ENCODE measurements around the gene FADS6. TPM values are rescaled to one million over a fixed set of nuclear protein-coding genes. Genes with fewer than 3 reads are reported as not detected.

The FADS6 gene, protein sequence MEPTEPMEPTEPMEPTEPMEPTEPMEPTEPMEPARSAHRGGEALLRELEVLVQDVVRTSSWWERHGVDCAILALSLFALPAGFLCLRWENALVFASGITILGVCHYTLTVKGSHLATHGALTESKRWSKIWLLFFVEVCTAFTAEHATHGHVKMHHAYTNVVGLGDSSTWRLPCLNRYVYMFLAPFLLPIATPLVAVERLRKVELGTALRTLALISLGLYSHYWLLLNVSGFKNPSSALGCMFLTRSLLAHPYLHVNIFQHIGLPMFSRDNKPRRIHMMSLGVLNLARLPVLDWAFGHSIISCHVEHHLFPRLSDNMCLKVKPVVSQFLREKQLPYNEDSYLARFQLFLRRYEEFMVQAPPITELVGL
- not detected for total RNA-seq
- long read RNA-seq, partial matches to known transcripts: 0 of 1 reads
- long read RNA-seq, other reads (novel, unspliced or antisense): 0 of 1 reads

DNA sequence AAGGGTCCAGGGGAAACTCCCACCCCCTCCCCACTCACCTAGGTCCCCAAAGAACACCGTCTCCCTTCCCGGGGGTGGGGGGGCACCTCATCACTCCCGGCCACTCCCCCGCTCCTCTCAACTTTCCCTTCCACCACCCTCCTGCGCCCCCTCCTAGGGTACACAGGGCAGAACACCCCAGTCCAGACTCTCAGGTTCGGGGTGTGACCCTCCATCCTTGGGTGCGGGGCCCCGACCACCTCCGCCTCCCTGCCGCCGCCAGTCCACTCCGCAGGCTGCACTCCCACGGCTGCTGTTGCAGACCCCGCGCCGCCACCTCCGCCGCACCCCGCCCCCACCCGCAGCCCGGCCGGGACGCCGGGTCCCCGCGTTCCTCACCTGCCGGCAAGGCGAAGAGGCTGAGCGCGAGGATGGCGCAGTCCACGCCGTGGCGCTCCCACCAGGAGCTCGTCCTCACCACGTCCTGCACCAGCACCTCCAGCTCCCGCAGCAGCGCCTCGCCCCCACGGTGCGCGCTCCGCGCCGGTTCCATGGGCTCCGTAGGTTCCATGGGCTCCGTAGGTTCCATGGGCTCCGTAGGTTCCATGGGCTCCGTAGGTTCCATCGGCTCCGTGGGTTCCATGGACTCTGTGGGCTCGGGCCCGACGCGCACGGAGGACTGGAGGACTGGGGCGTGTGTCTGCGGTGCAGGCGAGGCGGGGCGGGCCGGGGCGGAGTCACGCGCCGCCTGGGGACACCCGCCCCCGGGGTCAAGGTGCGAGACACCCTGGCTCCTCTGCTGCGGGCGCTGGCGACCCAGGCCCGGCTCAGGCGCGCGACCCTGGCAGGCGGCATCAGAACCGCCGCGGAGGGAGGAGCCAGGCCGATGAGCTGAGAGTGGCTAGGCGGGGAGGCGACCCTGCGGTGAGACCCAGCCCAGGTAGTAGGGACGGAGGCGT is at the start of gene FADS6:
Gene FADS6, minus strand, starts transcription at position 660 of the 938 bp plus-strand sequence. Its CDS starts 38 bp downstream, at position 622.
- ATAC-seq (peak; percentile 34 to 53), DNase-seq (no peak)
- intact Hi-C loops (cut with DNase I): no loop called here

DNA sequence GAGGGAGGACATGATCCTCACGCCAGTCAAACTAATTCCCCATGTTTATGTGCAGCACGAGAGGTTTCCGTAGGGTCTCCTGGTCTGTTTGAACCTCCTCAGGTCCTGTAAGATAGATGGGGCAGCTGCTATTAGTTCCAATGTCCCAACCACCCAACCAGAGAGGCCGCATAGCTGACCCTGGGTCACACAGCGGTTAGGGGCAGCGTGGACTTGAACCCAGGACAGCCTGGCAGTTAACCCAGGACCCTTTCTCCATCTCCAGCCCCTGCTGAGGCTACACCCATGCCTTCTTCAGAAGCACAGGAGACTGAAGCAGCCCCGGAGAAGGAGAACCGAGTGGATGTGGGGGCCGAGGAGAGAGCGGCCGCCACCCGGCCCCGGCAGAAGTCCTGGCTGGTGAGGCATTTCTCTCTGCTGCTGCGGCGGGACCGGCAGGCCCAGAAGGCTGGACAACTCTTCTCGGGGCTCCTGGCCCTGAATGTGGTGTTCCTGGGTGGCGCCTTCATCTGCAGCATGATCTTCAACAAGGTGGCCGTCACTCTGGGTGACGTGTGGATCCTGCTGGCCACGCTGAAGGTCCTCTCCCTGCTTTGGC is 47.8 kb upstream of the FADS6 start:
- ATAC-seq (no peak), DNase-seq (no peak)
- intact Hi-C loops (cut with DNase I): no loop called here

DNA sequence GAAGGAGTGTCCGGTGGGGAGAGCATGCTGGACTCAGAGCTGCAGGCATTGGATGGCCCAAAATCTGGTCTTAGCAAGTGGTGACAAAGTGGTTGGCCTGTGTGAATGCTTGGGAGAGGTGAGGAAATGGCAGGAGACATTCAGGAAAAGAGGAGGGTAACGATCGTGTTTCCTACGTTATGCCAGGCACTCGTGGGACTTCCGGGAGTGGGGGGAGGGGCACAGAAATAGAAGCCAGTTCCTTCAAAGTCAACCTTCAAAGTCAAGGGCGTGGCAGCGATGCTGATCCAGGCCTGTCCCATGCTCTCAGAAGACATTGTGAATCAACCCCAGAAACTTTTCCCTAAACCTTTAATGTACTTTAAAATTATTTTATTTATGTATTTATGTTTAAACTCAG is 46.1 kb upstream of the FADS6 start:
- intact Hi-C loops (cut with DNase I): no loop called here
- no peak for DNase-seq

DNA sequence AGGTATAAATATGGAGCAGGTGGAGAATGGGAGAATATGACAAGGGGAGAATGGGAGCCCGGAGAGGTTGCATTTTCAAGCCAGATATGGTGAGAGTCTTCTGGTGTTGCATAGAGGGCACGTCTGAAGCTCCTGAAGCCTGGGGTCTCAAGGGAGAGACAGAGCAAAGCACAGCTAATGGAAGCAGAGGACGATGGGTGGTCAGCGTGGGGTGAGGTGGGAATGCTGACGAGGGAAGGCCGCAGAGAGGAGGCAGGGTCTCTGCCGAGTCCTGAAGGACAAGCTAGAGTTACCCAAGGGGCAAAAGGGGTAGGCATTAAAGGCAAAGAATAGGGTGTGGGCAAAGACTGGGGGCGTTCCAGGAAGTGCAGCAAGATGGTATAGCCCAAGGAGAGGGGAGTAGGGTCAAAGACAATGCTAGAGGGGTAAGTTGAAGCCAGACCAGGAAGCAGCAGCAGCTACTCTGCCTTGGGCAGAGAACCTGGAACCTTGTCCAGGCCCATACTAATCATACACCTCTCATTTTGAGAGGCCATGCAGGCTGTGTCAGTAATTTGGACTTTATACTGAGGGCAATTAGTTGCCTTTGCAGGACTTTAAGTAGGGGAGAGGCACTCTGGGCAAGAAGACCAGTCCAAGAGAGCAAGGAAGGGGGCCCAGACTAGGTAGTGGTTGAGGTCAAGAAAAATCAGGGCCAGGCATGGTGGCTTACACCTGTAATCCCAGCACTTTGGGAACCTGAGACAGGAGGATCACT is 44.9 kb upstream of the FADS6 start:
- DNase-seq (no peak), ATAC-seq (no peak)
- intact Hi-C loops (cut with DNase I): no loop called here

More for the DNA sequence above, 46.1 kb upstream of the FADS6 start:
- ATAC-seq: no peak

DNA sequence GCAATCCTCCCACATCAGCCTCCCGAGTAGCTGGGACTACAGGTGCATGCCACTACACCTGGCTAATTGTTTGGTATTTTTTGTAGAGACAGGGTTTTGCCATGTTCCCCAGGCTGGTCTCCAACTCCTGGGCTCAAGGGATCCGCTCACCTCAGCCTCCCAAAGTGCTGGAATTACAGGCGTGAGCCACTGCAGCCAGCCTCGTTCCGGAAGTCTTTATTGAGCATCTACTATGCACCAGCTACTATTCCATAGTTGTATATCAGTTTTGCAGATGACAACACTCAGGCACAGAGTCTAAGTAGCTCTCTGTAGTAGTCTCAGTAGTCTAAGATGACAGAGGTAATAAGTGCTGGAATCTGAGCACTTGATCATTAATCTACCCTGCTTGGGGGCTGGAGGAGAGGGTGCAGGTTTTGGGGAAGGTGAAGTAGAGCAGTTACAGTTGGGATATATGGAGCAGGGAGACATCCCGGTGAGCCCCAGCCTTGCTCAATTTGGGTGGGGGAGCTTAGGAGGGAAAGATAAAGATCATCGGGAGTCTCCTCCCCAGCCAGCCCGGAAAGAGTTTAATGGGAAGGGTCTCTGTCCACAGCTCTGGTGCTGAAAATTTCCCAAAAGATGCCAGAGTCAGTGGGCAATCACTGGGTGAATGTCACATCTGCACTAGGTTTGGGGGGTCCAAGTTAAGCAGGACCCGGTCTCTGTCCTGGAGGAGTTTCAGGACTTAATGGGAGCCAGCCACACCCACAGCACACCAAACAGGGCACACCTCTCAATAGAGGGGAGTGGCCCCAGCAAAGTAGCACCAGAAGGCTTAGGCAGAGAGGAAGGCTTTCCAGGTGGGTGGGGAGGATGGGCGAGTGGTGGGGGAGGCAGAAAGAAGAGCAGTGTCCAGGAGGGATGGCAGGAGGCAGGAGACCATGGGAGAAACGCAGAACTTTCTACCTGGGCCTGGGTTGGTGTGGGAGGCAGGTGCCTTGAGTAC is 43.9 kb upstream of the FADS6 start:
- no peak for DNase-seq
- ATAC-seq: no peak
- intact Hi-C loops (cut with DNase I): no loop called here

DNA sequence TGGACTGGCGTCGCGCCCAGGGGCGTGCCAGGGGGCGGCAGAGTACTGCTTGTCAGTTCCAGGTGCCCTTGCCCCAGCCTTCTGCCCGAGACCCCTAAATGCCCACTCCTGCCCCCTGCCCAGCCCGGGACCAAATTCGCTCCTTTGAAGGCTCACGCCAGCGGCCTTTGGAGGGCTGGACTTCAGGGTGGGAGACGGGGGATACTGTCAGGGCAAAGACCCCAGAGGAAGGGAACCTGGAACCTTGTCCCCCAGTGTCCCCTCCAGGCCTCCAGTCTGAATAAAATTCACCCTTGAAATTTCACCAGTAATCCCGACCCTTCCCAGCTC is 43.0 kb upstream of the FADS6 start:
- intact Hi-C loops (cut with DNase I): no loop called here
- no peak for ATAC-seq

DNA sequence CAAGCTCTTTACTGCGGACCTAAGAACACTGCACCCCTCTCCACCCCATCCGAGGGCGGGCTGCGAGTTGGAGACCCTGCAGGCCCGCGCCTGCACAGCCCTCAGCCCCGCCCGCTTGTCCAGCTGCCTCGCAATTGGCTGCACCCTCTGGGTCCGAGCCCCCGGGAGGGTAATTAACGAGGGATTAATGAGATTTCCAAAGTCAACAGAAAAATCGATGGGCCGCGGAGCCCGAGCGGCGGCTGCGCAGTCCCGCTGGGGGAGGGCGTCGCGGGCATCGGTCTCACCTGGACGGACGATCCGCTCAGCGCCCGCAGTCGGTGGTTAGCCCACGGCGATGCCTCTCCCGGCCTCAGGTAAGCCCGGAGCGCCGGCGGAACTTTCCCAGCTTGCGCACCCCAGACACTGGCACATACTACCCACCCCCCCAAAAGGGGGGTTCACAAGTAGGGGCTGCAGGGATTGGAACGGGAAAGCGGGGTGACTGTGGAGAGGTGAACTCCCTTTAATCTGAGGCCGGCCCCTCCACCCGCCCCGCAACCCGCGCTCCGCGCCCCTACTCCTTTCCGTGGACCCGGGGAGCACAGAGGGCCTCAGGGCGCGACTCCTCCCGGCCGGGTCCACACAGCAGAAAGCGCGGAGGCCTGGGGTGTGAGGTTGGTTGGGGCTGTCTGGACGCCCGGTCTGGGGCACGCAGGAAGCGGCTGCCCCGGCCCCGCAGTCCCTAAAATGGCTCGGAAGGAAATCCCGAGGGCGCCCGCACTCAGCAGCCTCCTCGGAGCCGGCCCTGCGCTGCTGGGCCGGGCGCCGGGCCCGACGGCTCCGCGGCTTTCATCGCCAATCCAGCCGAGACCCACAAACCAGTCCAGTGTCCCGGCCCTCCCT is 42.4 kb upstream of the FADS6 start, which contains the start of gene OTOP3:
Gene OTOP3, plus strand, starts transcription at position 314 of the 885 bp plus-strand sequence. Its CDS starts 24 bp downstream, at position 338.
- ATAC-seq: no peak
- DNase-seq: no peak
- intact Hi-C loops (cut with DNase I): no loop called here

More for the DNA sequence above, 43.0 kb upstream of the FADS6 start:
- no peak for DNase-seq

DNA sequence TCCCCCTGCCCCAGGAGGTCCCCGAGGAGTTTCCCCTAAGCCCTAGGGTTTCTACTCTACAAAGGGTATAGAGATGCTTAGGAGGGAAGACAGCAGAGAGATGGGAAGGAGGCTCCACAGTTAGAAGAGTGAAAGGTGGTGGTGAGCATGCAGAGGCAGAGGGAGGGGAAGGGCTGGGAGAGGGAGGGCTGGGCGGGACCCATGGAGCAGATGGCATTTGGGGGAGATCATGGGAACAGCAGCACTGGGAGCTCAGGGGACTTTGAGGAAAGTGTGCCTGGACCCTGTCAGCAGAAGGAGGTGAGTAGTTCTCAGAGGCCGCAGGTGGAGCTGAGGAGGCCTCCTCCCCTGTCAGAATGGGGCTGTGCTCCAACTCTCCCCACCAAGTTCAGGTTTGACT is 41.6 kb upstream of the FADS6 start:
- ATAC-seq: no peak
- DNase-seq: no peak
- intact Hi-C loops (cut with DNase I): no loop called here

DNA sequence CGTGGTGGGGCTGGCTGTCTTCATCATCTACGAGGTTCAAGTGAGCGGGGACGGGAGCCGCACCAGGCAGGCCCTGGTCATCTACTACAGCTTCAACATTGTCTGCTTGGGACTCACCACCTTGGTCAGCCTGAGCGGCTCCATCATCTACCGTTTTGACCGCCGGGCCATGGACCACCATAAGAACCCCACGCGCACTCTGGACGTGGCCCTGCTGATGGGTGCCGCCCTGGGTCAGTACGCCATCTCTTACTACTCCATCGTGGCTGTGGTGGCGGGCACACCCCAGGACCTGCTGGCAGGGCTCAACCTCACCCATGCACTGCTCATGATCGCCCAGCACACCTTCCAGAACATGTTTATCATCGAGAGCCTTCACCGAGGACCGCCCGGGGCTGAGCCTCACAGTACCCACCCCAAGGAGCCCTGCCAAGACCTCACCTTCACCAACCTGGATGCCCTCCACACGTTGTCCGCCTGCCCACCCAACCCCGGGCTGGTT is 37.2 kb upstream of the FADS6 start:
- intact Hi-C loops (cut with DNase I): no loop called here
- ATAC-seq (no peak), DNase-seq (no peak)

DNA sequence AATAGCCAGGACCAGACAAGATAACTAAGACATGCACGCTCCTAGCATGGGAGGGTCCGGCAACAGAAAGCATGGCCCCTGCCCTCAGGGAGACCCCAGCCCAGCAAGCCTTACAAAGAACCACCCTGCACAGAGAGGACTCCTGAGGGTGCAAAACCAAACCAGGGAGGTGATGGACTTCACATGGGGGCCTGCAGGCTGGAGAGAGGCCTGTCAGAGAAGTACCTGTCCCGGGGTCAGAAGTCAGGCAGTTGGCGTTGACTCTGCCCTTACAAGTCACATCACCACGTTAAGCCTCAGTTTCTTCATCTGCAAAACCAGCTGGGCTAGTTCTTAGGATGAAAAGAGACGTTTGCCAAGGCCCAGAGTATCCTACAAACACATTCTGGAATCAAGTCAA is 35.4 kb upstream of the FADS6 start:
- intact Hi-C loops (cut with DNase I): no loop called here
- DNase-seq (no peak), ATAC-seq (no peak)

DNA sequence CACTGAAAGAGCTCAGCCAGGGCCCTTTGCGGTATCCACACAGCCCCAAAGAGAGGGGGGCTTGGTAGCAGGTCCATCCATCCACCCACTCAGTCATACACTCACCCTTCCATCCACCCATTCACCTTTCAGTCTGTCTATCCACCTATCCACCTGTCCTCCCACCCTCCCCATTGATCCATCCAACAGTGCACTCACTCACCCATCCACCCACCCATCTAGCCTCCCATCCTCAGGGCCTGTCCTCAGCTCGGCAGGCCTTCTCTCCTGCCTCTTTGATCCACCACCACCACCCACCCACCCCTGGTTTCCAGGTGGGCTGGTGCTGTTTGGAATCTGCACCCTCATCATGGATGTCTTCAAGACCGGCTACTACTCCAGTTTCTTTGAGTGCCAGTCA is 31.8 kb upstream of the FADS6 start:
- no peak for DNase-seq
- ATAC-seq: no peak
- intact Hi-C loops (cut with DNase I): no loop called here

DNA sequence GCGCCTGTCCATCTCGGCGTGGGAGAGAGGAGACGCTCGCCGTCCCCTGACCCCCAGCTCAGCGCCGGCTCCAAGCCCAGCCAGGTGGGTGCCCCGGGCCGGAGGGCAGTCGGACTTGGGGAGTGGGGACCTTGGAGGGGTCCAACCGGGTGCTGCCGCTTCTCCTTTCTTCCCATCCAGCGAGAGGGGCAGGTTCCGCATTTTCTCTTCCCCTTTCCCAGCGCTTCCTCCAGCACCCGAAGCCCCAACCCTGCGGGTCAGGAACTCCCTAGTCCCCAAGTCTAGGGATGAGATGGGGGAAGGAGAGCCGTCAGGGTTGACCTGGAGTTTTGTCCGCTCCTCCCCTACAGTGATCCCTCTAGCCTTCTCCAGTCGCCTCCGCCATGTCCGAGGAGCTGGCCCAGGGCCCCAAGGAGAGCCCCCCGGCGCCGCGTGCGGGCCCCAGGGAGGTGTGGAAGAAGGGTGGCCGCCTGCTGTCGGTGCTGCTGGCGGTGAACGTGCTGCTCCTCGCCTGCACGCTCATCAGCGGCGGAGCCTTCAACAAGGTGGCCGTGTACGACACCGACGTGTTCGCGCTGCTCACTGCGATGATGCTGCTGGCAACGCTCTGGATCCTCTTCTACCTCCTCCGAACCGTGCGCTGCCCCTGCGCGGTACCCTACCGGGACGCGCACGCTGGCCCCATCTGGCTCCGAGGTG is 31.0 kb upstream of the FADS6 start, which contains the start of gene OTOP2:
Gene OTOP2, plus strand, starts transcription at position 24 of the 699 bp plus-strand sequence. Its CDS starts 360 bp downstream, at position 384.
- intact Hi-C loops (cut with DNase I): no loop called here
- ATAC-seq: peak in 1 of 2 donors; percentile 24
- DNase-seq: no peak

DNA sequence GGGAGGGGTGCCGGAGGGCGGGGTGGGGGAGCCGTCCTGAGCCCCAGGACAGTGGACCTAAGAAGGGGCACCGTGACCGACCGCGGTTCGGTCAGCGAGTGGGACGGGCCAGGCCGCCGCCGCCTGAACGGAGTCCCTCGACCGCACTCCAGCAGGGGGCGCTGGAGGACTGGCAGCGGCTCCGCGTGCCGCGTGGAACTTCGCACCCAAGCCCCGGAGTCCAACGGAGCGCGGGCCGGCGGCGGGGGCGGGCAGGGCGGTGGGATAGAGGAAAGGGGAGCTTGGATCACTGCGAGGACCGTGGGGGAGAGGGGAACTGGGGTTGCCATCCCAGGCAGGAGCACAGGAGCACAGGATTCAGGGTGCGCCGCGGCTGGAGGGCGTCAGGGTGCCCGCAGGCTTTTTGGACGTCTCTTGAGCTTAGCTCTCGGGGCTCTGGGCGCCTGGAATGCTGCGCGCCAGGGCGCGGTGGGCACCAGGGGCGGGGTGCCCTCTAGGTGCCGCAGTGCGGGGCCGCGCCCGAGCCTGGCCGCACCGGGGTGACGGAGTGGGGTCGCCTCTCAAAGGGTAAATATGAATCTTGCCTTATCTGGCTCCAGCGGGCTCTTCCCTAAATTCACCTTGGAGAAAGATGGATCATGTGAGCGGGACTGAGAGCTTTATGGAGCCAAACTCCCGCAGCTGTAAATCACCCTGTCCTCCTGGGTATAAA is 30.3 kb upstream of the FADS6 start:
- intact Hi-C loops (cut with DNase I): loop anchor here in 1 of 2 donors (1.0 kb wide), 1 partner anchor 35 kb away; no protein-coding TSS in a partner anchor
- ATAC-seq: peak; percentile 41 to 70
- DNase-seq: peak; percentile 82

DNA sequence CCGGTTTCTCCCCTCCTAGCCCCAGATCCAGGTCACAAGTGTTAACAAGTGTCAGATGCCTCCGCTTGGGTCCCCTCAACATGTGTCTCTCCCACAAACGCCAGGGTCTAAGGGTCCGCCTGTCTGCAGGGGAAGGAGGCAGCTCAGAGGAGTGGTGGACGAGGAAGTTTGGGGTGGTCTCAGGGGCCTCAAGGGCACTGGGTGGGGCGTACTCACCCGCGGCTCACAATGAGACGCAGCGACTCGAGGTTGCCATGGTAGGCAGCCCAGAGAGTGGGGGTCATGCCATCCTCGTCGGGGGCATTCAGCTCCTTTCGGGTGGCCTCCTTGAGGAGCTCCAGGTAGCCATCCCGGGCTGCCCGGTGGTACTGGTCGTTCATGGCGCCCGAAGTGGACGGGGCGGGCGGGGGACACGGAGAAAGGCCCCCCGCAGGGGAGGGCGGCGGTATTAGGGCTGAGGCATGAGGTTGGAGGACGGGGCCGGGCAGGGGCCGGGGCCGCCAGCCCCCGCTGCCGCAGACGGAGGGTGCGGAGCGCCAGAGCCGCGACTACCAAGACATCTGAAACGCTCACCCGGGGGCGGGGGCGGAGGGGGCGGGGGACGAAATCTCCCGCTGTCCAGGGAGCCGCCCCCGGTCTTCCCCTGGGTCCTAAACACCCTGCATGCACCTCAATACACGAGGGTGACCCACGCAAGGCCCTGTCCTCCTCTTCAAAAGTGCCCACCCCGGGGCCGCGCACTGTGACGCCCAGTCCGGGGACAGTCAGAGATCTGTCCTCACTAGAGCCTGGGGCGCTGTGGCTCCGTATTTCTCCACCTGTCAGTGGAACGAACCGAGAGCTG is 29.5 kb upstream of the FADS6 start, which contains the start of gene USH1G:
Gene USH1G, minus strand, starts transcription at position 562 of the 844 bp plus-strand sequence. Its CDS starts 182 bp downstream, at position 380.
- peak; percentile 4 to 19 for ATAC-seq
- no peak for DNase-seq
- intact Hi-C loops (cut with DNase I): loop anchor here in 1 of 2 donors (1.0 kb wide), 1 partner anchor 35 kb away; no protein-coding TSS in a partner anchor

All from left cardiac atrium (tissue), 4 donors.